Measurements from ENCODE around the gene AGPS. TPM values are rescaled to one million over a fixed set of nuclear protein-coding genes. Genes with fewer than 3 reads are reported as not detected.
"Not testable (repeated sequence)": the region's sequence is repeated elsewhere in the genome, so short reads cannot be mapped to it uniquely, and the experiment has no call there.

Gene AGPS
- total RNA-seq, 2 donors from 2014 or later: 64.8 to 102 TPM

DNA sequence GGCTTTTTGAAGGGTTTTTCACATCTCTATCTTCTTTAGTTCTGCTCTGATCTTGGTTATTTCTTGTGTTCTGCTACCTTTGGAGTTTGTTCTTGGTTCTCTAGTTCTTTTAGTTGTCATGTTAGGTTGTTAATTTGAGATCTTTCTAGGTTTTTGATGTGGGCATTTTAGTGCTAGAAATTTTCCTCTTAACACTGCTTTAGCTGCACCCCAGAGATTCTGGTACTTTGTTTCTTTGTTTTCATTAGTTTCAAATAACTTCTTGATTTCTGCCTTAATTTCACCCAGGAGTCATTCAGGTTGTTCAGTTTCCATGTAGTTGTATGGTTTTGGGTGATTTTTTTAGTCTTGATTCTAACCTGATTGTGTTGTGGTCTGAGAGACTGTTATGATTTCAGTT is 34.7 kb downstream of the AGPS start:
- Histone ChIP-seq H3K27me3 (no peaks in the 10 kb centered on the region), H3K36me3 (no peaks in the 10 kb centered on the region), H3K9ac (ENCODE audit: low read depth in 2 of 2, low read length in 2 of 2) (no peak overlapping the region), H3K4me1 (no peaks in the 10 kb centered on the region), H3K27ac (no peak overlapping the region), H3K9me3 (no peaks in the 10 kb centered on the region), H3K4me3 (no peak overlapping the region)
- TF ChIP-seq, protein P1, sequence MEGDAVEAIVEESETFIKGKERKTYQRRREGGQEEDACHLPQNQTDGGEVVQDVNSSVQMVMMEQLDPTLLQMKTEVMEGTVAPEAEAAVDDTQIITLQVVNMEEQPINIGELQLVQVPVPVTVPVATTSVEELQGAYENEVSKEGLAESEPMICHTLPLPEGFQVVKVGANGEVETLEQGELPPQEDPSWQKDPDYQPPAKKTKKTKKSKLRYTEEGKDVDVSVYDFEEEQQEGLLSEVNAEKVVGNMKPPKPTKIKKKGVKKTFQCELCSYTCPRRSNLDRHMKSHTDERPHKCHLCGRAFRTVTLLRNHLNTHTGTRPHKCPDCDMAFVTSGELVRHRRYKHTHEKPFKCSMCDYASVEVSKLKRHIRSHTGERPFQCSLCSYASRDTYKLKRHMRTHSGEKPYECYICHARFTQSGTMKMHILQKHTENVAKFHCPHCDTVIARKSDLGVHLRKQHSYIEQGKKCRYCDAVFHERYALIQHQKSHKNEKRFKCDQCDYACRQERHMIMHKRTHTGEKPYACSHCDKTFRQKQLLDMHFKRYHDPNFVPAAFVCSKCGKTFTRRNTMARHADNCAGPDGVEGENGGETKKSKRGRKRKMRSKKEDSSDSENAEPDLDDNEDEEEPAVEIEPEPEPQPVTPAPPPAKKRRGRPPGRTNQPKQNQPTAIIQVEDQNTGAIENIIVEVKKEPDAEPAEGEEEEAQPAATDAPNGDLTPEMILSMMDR (IDR thresholded peaks at IDR 0.05): no peak
- no peak for DNase-seq
- intact Hi-C loops (cut with DNase I): no loop called here

DNA sequence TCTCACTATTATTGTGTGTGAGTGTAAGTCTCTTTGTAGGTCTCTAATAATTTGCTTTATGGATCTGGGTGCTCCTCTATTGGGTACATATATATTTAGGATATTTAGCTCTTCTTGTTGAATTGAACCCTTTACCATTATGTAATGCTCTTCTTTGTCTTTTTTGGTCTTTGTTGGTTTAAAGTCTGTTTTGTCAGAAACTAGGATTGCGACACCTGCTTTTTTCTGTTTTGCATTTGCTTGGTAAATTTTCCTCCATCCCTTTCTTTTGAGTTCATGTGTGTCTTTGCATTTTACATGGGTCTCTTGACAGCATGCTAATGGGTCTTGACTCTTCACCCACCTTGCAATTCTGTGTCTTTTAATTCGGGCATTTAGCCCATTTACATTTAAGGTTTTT is 35.4 kb downstream of the AGPS start:
- intact Hi-C loops (cut with DNase I); H3K36me3 ChIP-seq; H3K9ac ChIP-seq (ENCODE audit: low read depth in 2 of 2, low read length in 2 of 2); DNase-seq; H3K4me3 ChIP-seq; H3K27ac ChIP-seq; H3K4me1 ChIP-seq; H3K27me3 ChIP-seq; H3K9me3 ChIP-seq: not testable (repeated sequence)

DNA sequence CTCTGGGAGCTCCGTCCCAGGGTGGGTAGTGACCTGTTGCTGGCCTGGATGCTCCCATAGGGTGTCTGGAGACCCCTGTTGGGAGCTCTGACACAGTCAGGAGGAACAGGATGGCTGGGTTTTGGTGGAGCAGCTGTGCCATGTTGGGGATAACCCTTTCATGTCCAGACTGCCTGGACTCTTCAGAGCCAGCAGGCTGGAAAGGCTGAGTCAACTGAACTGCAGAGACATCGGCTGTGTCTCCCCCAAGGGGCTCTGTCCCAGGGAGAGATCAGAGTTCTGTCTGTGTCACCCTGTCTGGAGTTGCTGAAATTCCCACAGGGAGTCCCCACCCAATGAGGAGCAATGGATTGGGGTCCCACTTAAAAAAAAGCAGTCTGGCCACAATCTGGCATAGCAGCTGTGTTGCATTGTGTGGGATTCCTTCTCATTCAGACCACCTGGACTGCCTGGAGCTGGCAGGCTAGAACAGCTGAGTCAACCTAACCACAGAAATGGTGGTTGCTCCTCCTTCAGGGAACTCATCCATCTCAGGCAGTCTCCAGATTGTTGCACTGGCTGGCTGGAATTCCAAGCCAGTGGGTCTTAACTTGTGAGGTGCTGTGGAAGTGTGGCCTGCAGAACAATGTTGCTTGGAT is 37.2 kb downstream of the AGPS start:
- DNase-seq: no peak
- Histone ChIP-seq H3K36me3 (no peaks in the 10 kb centered on the region), H3K4me1 (no peaks in the 10 kb centered on the region), H3K27me3 (no peaks in the 10 kb centered on the region), H3K4me3 (no peak overlapping the region), H3K9me3 (no peaks in the 10 kb centered on the region), H3K9ac (ENCODE audit: low read depth in 2 of 2, low read length in 2 of 2) (no peak overlapping the region), H3K27ac (no peak overlapping the region)
- TF ChIP-seq, protein P1 (IDR thresholded peaks at IDR 0.05): no peak
- intact Hi-C loops (cut with DNase I): no loop called here

DNA sequence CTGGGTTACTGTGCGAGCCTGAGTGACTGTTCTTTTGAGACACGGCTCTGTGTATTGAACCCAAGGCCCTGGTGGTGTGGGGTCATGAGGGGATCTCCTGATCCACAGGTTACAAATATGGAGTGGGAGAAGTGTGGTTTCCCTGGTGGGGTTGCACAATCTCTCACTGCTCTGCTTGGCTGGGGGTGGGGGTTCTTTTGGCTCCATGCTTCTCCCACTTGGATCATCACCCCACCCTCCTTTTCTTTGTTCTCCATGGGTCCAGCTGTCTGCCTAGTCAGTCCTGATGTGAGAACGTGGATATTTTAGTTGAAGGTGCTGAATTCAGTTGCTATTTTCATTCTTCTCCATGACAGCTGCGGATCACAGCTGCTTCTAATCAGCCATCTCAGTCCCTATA is 37.8 kb downstream of the AGPS start:
- TF ChIP-seq, protein P1 (IDR thresholded peaks at IDR 0.05): no peak
- no peak overlapping the region for H3K4me3 ChIP-seq
- no peaks in the 10 kb centered on the region for H3K9me3 ChIP-seq
- H3K27ac ChIP-seq: no peak overlapping the region
- intact Hi-C loops (cut with DNase I): no loop called here
- H3K36me3 ChIP-seq: no peaks in the 10 kb centered on the region
- no peak for DNase-seq
- H3K4me1 ChIP-seq: no peaks in the 10 kb centered on the region
- H3K9ac ChIP-seq (ENCODE audit: low read depth in 2 of 2, low read length in 2 of 2): no peak overlapping the region
- no peaks in the 10 kb centered on the region for H3K27me3 ChIP-seq

DNA sequence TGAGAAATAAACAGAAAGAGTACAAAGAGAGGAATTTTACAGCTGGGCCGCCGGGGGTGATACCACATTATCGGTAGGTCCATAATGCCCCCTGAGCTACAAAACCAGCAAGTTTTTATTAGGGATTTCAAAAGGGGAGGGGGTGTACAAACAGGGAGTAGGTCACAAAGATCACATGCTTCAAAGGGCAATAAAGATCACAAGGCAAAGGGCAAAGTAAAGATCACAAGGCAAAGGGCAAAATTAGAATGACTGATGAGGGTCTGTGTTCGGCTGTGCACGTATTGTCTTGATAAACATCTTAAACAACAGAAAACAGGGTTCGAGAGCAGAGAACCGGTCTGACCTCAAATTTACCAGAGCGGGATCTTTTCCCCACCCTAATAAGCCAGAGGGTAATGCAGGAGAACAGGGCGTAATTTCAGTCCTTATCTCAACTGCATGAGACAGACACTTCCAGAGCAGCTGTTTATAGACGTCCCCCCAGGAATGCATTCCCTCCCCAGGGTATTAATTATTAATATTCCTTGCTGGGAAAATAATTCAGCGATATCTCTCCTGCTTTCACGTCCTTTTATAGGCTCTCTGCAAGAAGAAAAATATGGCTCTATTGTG is 38.6 kb downstream of the AGPS start:
- H3K27ac ChIP-seq; H3K9ac ChIP-seq (ENCODE audit: low read depth in 2 of 2, low read length in 2 of 2); H3K36me3 ChIP-seq; H3K4me3 ChIP-seq; intact Hi-C loops (cut with DNase I); H3K9me3 ChIP-seq; H3K4me1 ChIP-seq; H3K27me3 ChIP-seq; DNase-seq: not testable (repeated sequence)

DNA sequence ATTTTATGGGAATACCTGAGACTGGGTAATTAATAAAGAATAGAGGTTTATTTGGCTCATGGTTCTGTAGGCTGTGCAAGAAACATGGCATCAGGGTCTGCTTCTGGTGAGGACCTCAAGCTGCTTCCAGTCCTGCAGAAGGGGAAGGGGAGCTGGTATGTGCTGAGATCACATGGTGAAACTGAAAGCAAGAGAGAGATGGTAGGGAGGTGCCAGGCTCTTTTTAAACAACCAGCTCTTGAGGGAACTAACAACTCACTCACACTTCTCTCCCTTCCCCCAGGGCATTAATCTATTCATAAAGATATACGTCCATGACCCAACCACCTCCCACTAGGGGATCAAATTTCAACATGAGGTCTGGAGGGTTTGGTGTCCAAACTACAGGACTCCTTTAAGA is 40.1 kb downstream of the AGPS start:
- H3K27me3 ChIP-seq: no peaks in the 10 kb centered on the region
- H3K27ac ChIP-seq: no peak overlapping the region
- TF ChIP-seq, protein P1 (IDR thresholded peaks at IDR 0.05): no peak
- H3K9ac ChIP-seq (ENCODE audit: low read depth in 2 of 2, low read length in 2 of 2): no peak overlapping the region
- no peak for DNase-seq
- no peaks in the 10 kb centered on the region for H3K4me1 ChIP-seq
- H3K9me3 ChIP-seq: no peaks in the 10 kb centered on the region
- H3K36me3 ChIP-seq: no peaks in the 10 kb centered on the region
- H3K4me3 ChIP-seq: no peak overlapping the region
- intact Hi-C loops (cut with DNase I): no loop called here

Measured in colonic mucosa (tissue), 4 donors.